PC-3 (cell line): ENCODE data around the gene ADGRG3. TPM values are rescaled to one million over a fixed set of nuclear protein-coding genes. Genes with fewer than 3 reads are reported as not detected.

ENCODE experiments used
- ATAC-seq: fragments of 200-7000 bp; cut with Tn5 transposase; 2 replicates; pipeline ENCODE4 v1.9.1; 2020; ENCODE audit warnings: mild to moderate bottlenecking, moderate library complexity
- BruUV-seq: library from RNA; stranded (reverse); fragments of 400-500 nt; replicated peaks from 2 replicates; lab custom pipeline; 2021; lab: Mats Ljungman, UMichigan
- CTCF ChIA-PET: fragments of 300-600 bp; sonication (Branson Sonifier 250); formaldehyde crosslinking; loops from one replicate; lab custom pipeline; 2022; ENCODE audit warnings: antibody characterized with exemption; lab: Charles Lee
- POLR2A ChIA-PET: fragments of 300-600 bp; sonication (Branson Sonifier 250); formaldehyde crosslinking; loops from one replicate; lab custom pipeline; 2022; ENCODE audit warnings: antibody characterized with exemption; ENCODE audit not compliant: unreplicated experiment; lab: Charles Lee
- DNase-seq: peaks from one replicate; pipeline ENCODE4 v3.0.0-alpha.2; 2015
- H2AFZ ChIP-seq: fragments of 300-600 bp; sonication (generic); 2 replicates; pipeline ENCODE4 v1.6.0; 2016; ENCODE audit warnings: antibody characterized with exemption, low read length
- H3F3A ChIP-seq: fragments of 300-600 bp; sonication (generic); one replicate; pipeline ENCODE4 v1.6.0; 2017; ENCODE audit warnings: antibody characterized with exemption, low read length, control low read depth, mild to moderate bottlenecking; ENCODE audit not compliant: unreplicated experiment
- H3K27ac ChIP-seq: fragments of 300-600 bp; sonication (generic); 2 replicates; pipeline ENCODE4 v1.5.1; 2016; ENCODE audit warnings: mild to moderate bottlenecking, low read length
- H3K27me3 ChIP-seq: fragments of 300-600 bp; sonication (generic); 2 replicates; pipeline ENCODE4 v1.6.1; 2016; ENCODE audit warnings: low read length, mixed read lengths
- H3K36me3 ChIP-seq: fragments of 300-600 bp; sonication (generic); 2 replicates; pipeline ENCODE4 v1.6.1; 2016; ENCODE audit warnings: low read depth, mixed run types, low read length, mixed read lengths
- H3K4me1 ChIP-seq: fragments of 300-600 bp; sonication (generic); 2 replicates; pipeline ENCODE4 v1.5.1; 2016; ENCODE audit warnings: low read length; ENCODE audit not compliant: insufficient read depth
- H3K4me2 ChIP-seq: fragments of 300-600 bp; sonication (generic); 2 replicates; pipeline ENCODE4 v1.6.0; 2016; ENCODE audit warnings: low read length
- H3K4me3 ChIP-seq: fragments of 300-600 bp; sonication (generic); 2 replicates; pipeline ENCODE4 v1.5.1; 2016; ENCODE audit warnings: mild to moderate bottlenecking, low read length, mixed read lengths
- H3K79me2 ChIP-seq: fragments of 300-600 bp; sonication (generic); 2 replicates; pipeline ENCODE4 v1.6.1; 2017; ENCODE audit warnings: low read length, mixed read lengths
- H3K9ac ChIP-seq: fragments of 300-600 bp; sonication (generic); 2 replicates; pipeline ENCODE4 v1.6.0; 2016; ENCODE audit warnings: mild to moderate bottlenecking, low read length
- H3K9me2 ChIP-seq: fragments of 300-600 bp; sonication (generic); replicated peaks from 2 replicates; pipeline ENCODE4 v1.6.1; 2016; ENCODE audit warnings: mixed run types, low read length, mixed read lengths
- H3K9me3 ChIP-seq: fragments of 300-600 bp; sonication (generic); 2 replicates; pipeline ENCODE4 v1.6.1; 2016; ENCODE audit warnings: low read length, mixed read lengths
- H4K20me1 ChIP-seq: fragments of 300-600 bp; sonication (generic); 2 replicates; pipeline ENCODE4 v1.6.1; 2016; ENCODE audit warnings: low read length, mixed read lengths
- CTCF ChIP-seq: fragments of 300-600 bp; sonication (generic); conservative IDR thresholded peaks from 2 replicates; pipeline ENCODE4 v1.5.1; 2017; ENCODE audit warnings: antibody characterized with exemption, low read depth, mild to moderate bottlenecking, low read length
- EZH2 ChIP-seq: fragments of 300-600 bp; sonication (generic); IDR thresholded peaks from one replicate; pipeline ENCODE4 v1.6.1; 2017; ENCODE audit warnings: antibody characterized with exemption, mild to moderate bottlenecking, low read length; ENCODE audit not compliant: unreplicated experiment
- EZH2phosphoT487 ChIP-seq: fragments of 300-600 bp; sonication (generic); IDR thresholded peaks from 2 replicates; pipeline ENCODE4 v1.6.1; 2018; ENCODE audit warnings: mild to moderate bottlenecking, antibody characterized with exemption, low read length, borderline replicate concordance
- intact Hi-C: fragments of 100-400 bp; cut with micrococcal nuclease; formaldehyde crosslinking; loops from 2 replicates; pipeline ENCODE4 v1.9.0; 2023
- total RNA-seq: library from RNA; depleted of rRNA; stranded (reverse); fragments of >200 nt; gene quantifications from 2 replicates; pipeline ENCODE4 v1.2.3, GENCODE V29; 2014

The ADGRG3 gene
- total RNA-seq, 1 experiment from 2014 or later = not detected

DNA sequence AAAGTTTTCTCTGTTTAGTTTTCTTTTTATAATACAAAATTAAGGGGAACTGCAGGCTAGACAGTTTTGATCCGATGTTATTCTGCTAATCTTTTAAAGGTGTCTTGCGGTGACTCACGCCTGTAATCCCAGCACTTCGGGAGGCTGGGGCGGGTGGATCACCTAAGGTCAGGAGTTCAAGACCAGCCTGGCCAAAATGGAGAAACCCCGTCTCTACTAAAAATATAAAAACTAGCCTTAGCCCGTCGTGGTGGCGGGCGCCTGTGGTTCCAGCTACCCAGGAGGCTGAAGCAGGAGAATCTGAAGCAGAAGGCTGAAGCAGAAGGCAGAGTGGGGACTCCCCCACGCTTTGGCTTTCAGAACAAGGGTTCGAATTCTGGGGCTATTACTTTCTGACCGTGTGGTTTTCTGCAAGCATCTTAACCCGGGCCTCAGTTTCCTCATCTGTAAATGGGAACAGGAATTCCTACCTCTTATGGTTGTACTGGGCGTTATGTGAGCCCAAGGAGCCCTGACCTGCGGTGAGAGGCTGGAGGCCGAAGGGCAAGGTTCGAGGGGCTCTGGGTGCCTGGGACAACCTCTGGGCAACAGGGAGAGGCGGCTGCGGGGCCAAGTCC lies 66.3 kb downstream of the ADGRG3 start:
- TF ChIP-seq CTCF = no peak
- no peak for TF ChIP-seq EZH2
- no peak for TF ChIP-seq EZH2phosphoT487
- Histone ChIP-seq H3K9me2 (no peaks in the 10 kb centered on the region), H3F3A (no peaks in the 10 kb centered on the region), H3K36me3 (no peaks in the 10 kb centered on the region), H3K4me1 (peaks cover 14% of the 10 kb centered on the region), H3K79me2 (peaks cover 15% of the 10 kb centered on the region; the same call in 1 of the 2 replicates), H3K4me2 (peak overlapping the region; percentile 94), H3K27ac (peak overlapping the region; percentile 45; the same call in 1 of the 2 replicates), H2AFZ (peak overlapping the region; percentile 94), H3K9me3 (no peaks in the 10 kb centered on the region), H4K20me1 (no peaks in the 10 kb centered on the region), H3K9ac (peak overlapping the region; percentile 93), H3K27me3 (no peaks in the 10 kb centered on the region), H3K4me3 (peak overlapping the region; percentile 87)
- ATAC-seq (no peak), DNase-seq (no peak)
- ChIA-PET POLR2A (no interaction called here), CTCF (interaction anchor here (1.2 kb wide), 1 partner anchor 143 kb away, joined by 3 read pairs; no protein-coding TSS in a partner anchor)
- intact Hi-C loops = no loop called here
- no TSS peak for BruUV-seq

DNA sequence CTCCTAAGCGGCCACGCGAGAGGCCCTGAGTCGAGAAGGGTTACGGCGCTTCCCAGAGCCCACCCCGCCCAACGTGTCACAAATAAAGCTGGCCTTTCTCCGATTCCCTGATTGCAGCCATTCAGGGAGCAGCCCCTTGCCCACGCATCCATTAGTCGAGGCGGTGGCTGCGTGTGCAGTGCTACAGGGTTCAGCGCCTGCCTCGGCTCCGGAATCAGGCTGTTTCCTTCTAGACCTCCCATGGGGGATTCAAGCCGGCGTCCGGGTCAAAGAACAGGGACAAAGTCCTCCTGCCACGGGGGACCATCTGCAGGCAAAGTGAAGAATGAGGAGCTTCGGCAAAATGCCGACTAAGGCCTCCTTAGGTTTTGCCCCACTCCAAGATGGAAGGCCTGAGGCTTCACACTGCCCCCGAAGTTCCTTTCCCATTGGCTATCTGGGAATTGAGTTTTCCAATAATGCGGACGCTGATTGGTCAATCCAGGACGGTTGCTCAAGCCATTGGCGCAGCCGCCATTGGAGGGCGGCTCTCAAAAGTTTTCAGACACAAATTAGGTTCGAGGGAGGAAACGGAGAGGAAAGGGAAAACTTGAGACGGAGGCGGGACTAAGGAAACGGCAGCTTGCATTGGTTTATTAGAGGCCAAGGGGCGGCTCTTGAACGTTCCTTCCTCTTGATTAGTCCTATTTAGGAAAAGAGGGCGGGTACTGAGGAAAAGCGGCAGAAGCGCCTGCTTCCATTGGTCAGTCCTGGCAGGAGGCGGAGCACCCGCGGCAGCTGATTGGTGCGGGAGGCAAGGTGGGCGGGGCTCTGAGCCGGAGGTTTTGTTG lies 67.0 kb downstream of the ADGRG3 start:
- TSS peak; percentile 93 for BruUV-seq
- peak overlapping the region; percentile 99 for H3K4me2 ChIP-seq
- TF ChIP-seq EZH2phosphoT487 (no peak), CTCF (no peak), EZH2 (no peak)
- peaks cover 14% of the 10 kb centered on the region for H3K4me1 ChIP-seq
- DNase-seq = peak; percentile 99
- peak overlapping the region; percentile 45 for H3K27ac ChIP-seq
- intact Hi-C loops = no loop called here
- ATAC-seq = peak; percentile 95
- POLR2A ChIA-PET = interaction anchor here (0.6 to 0.7 kb wide), 3 partner anchors 63 to 296 kb away, joined by 3 to 8 read pairs (median 7); no protein-coding TSS in a partner anchor
- no peaks in the 10 kb centered on the region for H3K27me3 ChIP-seq
- peak overlapping the region; percentile 94 for H2AFZ ChIP-seq
- no peaks in the 10 kb centered on the region for H3K36me3 ChIP-seq
- H3K79me2 ChIP-seq = peaks cover 15% of the 10 kb centered on the region; the same call in 1 of the 2 replicates
- H3K9ac ChIP-seq = peak overlapping the region; percentile 93
- peak overlapping the region; percentile 87 for H3K4me3 ChIP-seq
- CTCF ChIA-PET = interaction anchor here (0.6 to 1.2 kb wide), 2 partner anchors 87 to 144 kb away, joined by 3 read pairs; no protein-coding TSS in a partner anchor
- no peaks in the 10 kb centered on the region for H3F3A ChIP-seq
- no peaks in the 10 kb centered on the region for H4K20me1 ChIP-seq
- H3K9me2 ChIP-seq = no peaks in the 10 kb centered on the region
- H3K9me3 ChIP-seq = no peaks in the 10 kb centered on the region
